Putamen (tissue), 1 donor: ENCODE data around the gene OR2AE1.
"Not testable (repeated sequence)": the region's sequence is repeated elsewhere in the genome, so short reads cannot be mapped to it uniquely, and the experiment has no call there.

ENCODE experiments used
- DNase-seq: peaks from one replicate; pipeline ENCODE4 v3.0.0-alpha.2; 2016; ENCODE audit warnings: low spot score

OR2AE1 gene

DNA sequence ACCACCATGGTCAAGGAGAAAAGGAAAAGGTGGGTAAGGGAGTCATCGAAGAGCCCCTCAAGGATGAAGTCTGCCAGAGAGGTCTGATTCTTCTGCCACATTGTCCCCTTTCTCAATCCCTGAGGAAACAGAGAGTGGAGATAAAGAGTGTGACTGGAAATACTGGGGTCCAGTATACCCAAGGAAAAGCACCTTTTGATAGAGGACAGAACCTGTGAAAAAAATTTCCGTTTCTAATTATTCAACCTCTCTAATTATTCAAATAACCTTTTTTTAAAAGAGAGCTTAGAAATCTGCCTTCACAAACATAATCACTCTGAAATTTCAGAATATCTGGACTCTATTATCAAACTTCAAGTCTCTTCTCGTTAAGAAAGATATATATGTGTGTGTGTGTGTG lies at the start of gene OR2AE1:
Gene OR2AE1 (minus strand): TSS at position 101 of the 400 bp plus-strand sequence. CDS start 0 bp downstream, at position 101.
- DNase-seq: no peak

- no peak for DNase-seq
Observed at GRCh38 chr7:99926321-99926720, 49.5 kb upstream of the OR2AE1 start.

GRCh38 chr7:99923200-99923599 lies 46.4 kb upstream of the OR2AE1 start:
- DNase-seq: no peak

DNA sequence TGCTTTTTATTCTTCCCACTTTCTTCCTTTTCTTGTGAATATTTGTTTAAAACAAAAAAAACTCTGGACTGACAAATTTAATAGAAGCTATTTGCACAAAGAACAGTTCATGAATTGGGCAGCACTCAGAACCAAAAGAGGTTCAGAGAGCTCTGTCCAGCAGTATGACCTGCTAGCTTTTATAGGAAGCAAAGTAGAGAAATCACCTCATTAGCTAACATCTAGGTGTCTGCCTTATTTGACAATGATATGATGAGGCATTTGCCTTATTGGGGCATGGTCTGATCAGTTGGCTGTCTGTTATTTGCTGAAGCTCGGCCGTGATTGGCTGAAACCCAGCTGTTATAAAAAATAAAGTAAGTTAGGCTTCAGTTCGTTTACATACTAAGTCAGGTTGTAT lies 43.3 kb upstream of the OR2AE1 start:
- DNase-seq: no peak

DNA sequence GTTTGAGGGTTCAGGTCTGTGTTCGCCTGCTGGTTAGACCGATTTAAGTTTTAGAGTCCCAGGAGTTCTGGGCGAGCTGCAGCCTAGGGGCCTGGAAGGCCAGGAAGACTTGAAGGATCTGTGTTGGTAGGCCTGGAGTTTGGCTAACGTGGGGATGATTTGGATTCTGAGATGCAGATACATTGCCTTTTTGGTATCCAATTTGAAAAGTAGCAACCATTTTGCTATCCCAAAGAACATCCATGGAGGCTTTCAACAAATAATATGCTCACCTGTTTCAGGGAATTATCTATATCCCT lies 42.9 kb upstream of the OR2AE1 start:
- no peak for DNase-seq

DNA sequence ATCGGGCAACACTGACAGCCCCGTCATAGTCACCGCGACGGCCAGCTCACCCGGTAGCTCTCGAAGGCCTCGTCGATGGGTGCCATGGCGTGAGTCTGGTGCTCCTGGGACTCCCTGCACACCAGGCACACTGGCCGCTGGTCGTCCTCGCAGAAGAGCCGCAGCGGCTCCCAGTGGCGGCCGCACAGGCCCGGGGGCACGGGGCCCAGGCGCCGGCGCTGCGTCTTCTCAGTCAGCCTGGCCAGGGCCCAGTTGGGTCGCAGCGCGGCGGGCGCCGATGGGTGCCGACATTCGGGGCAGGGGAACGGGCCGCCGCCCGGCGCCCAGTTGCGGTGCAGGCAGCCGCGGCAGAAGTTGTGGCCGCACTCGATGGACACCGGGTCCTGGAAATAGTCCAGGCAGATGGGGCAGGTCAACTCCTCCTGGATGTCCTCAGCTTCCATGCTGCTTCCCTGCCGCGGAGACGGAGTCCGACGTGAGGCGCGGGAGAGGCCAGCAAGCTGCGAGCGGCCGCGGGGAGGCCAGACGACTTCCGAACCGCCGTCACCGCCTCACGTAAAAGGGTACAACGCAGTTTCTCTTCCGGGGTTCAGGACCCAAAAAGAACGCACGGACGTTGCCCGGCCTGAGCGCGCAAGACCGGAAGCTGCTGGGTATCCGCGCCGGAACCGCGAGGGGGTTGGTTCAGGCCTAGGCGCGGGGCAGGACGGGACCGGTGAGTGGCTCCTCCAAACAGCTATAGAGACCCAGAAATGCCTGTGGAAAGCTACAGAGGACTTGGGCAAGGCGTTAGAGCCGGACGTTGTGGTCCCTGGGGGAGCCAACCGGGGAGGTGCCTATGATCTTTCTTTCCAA lies 42.4 kb upstream of the OR2AE1 start, which contains the start of gene TRIM4:
Gene TRIM4 (minus strand): TSS at position 572 of the 855 bp plus-strand sequence. CDS start 129 bp downstream, at position 443.
- DNase-seq: peak; percentile 93

DNA sequence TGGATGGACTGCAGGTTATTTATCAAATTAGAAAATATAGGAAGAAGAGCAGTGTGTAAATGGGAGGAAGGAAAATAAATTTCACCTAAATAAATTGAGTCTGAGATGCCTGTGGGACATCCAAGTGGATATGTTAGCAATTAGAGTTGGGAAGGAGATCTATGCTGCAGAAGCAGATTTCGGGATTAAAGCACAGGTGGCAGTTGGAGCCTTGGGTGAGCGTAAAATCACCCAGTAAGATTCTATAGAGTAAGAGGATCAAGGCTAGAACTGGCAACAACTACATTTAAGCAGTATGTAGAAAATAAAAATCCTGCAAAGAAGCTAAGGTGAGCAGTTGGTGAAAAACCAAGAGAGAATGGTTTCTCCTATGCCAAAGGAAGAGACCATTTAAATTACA lies 34.1 kb upstream of the OR2AE1 start:
- DNase-seq: no peak

DNA sequence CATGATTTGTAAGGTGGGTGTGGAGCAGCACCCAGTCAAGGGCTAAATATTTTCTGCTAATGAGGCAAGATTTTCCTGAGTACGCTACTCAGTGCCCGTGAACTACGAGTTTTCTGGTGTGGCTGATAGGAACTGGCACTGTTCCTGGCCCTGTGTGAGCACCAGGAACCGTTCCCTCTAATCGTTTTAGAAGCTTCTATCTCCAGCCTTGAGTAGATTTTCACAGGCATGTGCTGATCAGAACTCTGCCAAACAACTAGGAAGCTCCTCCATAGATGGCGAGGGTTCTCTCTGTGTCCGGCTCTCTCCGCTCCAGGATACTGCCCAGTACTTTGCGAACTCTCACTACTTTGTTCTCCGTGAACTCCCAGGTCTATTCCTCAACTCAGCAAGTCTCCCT lies 24.7 kb upstream of the OR2AE1 start:
- no peak for DNase-seq

DNA sequence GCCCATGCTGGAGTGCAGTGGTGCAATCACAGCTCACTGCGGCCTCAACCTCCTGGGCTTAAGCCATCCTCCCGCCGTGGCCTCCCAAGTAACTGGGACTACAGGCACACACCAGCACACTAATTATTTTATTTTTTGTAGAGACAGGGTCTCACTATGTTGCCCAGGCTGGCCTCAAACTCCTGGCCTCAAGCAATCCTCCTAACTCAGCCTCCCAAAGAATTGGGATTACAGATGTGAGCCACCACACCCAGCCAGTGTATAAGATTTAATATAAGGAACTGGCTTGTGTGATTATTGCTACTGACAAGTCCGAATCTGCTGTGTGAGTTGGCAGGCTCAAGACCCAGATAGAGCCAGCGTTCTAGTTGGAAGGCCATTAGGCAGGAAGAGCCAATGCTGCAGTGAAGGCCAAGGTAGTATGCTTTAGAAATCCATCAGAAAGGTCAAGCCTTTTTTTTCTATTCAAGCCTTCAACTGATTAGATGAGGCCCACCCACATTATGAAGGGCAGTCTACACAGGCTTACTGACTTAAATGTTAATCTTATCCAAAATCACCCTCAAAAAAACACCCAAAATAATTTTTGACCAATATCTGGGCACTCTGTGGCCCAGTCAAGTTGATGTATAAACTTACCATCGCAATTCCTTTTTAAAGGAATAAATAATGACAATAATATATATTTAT lies 23.1 kb upstream of the OR2AE1 start:
- DNase-seq: no peak

DNA sequence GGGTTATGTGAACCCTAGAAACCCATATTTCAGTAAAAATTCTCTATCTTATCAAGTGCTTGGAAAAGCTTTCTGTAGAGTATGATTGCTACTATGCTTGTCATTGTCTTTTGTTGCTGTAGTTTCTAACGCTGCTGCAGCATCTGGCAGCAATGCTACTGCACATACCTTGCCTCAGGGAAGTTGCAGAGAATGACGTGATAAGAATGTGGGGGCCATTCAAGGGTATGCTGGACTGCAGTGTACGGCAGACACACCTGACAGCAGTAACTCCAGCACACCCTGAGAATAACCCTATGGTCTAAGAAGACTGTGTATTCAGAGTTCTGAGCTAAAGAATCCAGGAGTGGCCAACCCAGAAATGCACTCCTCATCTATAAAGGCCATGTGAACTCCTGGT lies 22.0 kb upstream of the OR2AE1 start:
- DNase-seq: no peak

GRCh38 chr7:99898023-99898357 lies 21.2 kb upstream of the OR2AE1 start:
- no peak for DNase-seq

GRCh38 chr7:99897322-99898022 lies 20.6 kb upstream of the OR2AE1 start:
- DNase-seq: no peak

- no peak for DNase-seq
Observed at GRCh38 chr7:99894738-99895137, 17.9 kb upstream of the OR2AE1 start.

DNA sequence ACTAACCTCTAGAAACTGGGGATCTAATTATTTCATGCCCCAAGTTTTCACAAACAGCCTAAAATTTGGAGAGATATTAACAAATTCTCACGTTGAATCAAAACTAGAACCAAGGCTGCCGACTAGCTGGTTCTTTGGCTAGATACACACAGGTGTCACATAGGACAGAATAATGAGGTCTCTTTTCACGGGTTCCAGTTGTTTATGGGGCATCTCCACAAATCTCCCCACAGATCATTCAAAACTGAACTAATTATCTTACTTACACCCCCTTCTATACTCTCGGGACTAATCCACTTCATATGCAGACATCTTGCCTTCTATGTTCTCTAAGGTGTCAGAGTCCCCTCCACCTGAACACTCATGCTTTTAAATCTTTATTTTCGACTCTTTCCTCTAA lies 16.4 kb upstream of the OR2AE1 start:
- DNase-seq: no peak

DNA sequence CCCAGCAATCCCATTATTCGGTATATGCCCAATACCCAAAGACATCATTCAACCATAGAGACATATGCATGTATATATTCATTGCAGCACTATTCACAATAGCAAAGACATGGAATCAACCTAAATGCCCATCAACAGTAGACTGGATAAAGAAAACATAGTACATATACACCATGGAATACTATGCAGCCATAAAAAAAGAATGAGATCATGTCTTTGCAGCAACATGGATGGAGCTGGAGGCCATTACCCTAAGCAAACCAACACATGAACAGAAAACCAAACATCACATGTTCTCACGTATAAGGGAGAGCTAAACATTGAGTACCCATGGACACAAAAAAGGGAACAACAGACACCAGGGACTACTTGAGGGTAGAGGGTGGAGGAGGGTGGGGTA lies 13.5 kb upstream of the OR2AE1 start:
- not testable (repeated sequence) for DNase-seq

DNA sequence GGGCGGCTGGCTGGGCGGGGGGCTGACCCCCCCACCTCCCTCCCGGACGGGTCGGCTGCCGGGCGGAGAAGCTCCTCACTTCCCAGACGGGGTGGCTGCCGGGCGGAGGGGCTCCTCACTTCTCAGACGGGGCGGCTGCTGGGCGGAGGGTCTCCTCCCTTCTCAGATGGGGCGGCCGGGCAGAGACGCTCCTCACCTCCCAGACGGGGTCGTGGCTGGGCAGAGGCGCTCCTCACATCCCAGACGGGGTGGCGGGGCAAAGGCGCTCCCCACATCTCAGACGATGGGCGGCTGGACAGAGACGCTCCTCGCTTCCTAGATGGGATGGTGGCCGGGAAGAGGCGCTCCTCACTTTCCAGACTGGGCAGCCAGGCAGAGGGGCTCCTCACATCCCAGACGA lies 11.5 kb upstream of the OR2AE1 start:
- DNase-seq: not testable (repeated sequence)

- no peak for DNase-seq
Observed at GRCh38 chr7:99881370-99881769, 4.5 kb upstream of the OR2AE1 start.

GRCh38 chr7:99876491-99876890 lies 342 bp downstream of the OR2AE1 start:
- no peak for DNase-seq

DNA sequence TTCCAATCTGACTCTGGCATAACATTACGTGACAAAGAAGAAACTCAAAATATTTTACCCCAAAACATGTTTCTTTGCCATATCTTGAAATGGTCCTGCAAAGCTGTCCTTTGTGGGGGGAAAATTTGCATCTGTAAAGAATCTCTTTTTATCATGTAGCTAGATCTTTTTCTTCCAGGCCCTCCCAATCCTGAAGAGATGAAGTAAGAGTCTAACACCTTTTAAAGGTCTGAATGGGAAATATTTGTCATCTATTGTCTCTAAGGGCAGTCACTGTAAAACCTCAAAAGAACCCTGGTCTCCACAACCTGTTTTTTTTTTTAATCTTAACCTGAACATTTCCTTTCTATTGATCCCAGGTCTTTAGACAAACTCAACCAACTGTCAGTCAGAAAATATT lies 8.6 kb downstream of the OR2AE1 start:
- DNase-seq: no peak

GRCh38 chr7:99867477-99867876 lies 9.4 kb downstream of the OR2AE1 start:
- not testable (repeated sequence) for DNase-seq

GRCh38 chr7:99863847-99864440 lies 12.9 kb downstream of the OR2AE1 start:
- no peak for DNase-seq

DNA sequence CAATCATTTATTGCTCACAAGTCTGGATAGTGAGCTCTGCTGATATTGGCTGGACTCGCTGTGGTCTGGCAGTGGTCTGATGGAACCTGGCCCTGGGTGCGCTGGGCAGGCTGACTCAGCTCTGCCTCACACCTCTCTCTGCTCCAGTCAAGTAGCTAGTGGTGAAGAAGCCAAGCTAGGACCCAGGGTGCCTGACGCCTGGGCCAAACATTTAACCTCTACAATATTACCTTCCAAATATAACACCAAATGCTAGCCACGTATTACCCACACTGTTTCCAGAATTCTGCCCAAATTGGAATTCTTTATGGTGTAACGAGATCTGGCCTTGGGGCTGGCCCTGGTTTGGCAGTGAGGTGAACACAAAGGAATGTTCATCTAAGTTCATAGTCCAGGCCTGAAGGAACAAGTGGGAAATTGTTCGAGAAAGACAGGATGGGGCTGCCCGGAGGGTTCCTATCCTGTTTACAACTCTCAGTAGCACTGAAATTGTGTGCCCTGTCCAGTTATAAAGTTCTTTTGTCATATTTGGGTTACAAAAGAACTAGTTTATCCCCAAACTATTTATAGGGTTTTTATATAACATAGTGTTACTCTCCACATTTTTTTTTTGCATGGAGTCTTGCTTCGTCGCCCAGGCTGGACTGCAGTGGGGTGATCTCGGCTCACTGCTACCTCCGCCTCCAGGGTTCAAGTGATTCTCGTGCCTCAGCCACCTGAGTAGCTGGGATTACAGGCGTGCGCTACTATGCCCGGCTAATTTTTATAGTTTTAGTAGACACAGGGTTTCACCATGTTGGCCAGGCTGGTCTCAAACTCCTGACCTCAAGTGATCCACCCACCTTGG lies 16.3 kb downstream of the OR2AE1 start:
- no peak for DNase-seq
